SH-SY5Y (cell line): ENCODE measurements around the gene ST6GALNAC4.

Source experiments
- GATA2 ChIP-seq: IDR thresholded peaks from 2 replicates; pipeline ENCODE4 v1.6.1; 2011; ENCODE audit warnings: mild to moderate bottlenecking, low read depth, low read length
- GATA3 ChIP-seq: IDR thresholded peaks from 2 replicates; pipeline ENCODE4 v1.6.1; 2011; ENCODE audit warnings: low read depth, mild to moderate bottlenecking, low read length, moderate library complexity

ST6GALNAC4 gene

GRCh38 chr9:127858041-127858512 lies 58.8 kb downstream of the ST6GALNAC4 start:
- TF ChIP-seq GATA3 (no peak), GATA2 (peak; percentile 45)
